GM23248 (cell line): ENCODE results near the gene TCF12.

ENCODE experiments used
- EZH2 ChIP-seq: fragments of 200-600 bp; sonication (generic); IDR thresholded peaks from 2 replicates; pipeline ENCODE4 v1.6.1; 2018; ENCODE audit warnings: antibody characterized with exemption, mild to moderate bottlenecking; ENCODE audit not compliant: insufficient read depth, poor library complexity, severe bottlenecking
- EZH2phosphoT487 ChIP-seq: fragments of 200-600 bp; sonication (generic); IDR thresholded peaks from 2 replicates; pipeline ENCODE4 v1.6.1; 2018; ENCODE audit warnings: antibody characterized with exemption, moderate library complexity, mild to moderate bottlenecking, low read depth; ENCODE audit not compliant: insufficient read depth

- TF ChIP-seq EZH2 (no peak), EZH2phosphoT487 (no peak)
These were observed 62.0 kb downstream of the TCF12 start for GRCh38 chr15:56980473-56980872.
